Limb (tissue), 2 donors: ENCODE results near the gene EIF4E3.

ENCODE experiments used
- DNase-seq, 2 donors: peaks; one replicate each; pipeline ENCODE4 v3.0.0-alpha.2; 2016; ENCODE audit errors: extremely low spot score in 2 of 2

EIF4E3 gene

GRCh38 chr3:71723452-71724170, 1.6 kb downstream of the EIF4E3 start:
- DNase-seq, result no peak

GRCh38 chr3:71722693-71723092, 2.5 kb downstream of the EIF4E3 start:
- DNase-seq, result no peak

GRCh38 chr3:71721651-71722157, 3.5 kb downstream of the EIF4E3 start:
- no peak for DNase-seq

- DNase-seq, result no peak
Observed at GRCh38 chr3:71721002-71721401, 4.2 kb downstream of the EIF4E3 start.

DNA sequence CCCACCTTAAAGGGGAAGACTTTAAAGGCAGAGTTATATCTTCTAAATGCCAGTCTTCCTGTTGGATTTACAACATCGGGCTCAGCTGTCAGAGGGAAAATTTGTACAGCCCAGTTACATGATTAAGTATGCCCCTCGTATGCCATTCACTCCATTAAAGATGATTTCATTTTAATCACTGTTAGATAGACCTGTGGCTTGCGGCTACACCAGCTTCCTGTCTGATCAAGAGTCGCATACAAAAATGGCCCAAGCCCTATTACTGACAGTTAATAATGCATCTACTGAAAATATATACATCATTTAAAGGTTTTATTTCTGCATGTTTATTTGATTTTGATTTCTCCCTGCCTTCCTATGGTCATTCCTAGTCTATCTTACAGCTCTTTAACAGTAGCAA, 7.1 kb downstream of the EIF4E3 start:
- no peak for DNase-seq

DNA sequence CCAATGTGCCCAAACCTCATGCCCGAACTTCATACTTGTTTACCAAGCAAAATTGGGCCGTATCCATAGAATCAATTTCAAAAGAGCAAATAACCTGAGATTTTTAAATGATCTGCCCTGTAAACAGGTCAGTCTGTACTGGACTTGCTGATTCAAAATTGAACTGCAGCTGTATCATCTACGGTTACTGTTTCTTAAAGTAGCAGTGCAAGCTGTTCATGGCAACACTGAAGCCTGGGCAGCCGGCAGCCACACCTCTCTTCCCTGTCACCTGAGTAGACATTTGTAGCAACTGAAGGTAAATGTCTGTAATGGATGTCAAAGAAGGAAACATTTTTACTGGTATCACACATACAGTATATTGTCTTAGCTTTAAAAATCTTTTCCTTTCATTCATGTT, 10.6 kb downstream of the EIF4E3 start:
- DNase-seq, result no peak

DNA sequence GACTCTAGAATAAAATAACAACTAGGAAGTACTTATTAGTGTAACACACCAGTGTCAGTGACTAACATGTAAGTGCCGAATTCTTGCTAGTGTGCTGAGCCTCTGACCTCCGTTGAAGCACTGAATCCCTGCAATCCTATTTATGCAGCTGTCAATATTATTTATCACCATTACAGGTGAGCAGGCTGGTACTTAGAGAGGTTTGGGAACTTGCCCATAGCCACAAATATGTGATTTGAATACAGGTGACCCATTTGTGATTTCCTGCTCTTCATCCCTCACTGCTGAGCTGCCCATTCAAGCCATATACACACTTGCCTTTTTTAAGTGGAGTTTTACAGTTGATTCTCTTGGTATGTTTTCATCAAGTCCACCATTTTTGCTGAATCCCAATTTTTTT, 12.2 kb downstream of the EIF4E3 start:
- no peak for DNase-seq

DNA sequence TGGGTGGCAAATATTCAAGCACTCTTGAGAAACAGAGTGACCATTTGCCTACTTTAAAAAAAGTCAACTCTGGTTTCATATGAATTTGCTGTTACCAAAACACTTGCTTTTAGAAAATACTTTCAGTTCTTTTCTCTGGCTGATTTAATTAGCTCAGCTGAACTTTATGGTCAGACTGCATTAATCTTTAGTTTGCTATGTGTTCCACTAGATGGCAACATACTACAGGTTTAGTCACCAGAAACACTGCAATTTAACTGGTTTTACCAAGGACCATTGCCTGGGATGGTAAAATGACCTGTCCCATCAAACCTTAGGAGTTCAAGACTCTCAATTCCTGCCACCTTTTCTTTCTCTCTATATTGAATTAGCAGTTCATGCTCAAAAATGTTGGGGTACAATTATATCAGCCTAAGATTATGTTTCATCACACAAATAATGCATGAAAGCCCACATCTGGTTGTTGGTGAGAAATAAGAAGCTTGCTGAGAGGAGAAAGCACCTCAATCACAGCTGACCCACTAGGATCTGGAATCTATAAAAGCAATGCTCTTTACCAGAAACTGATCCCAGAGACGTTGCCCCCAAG, 14.2 kb downstream of the EIF4E3 start:
- peak in 1 of 2 donors; percentile 65 for DNase-seq

DNA sequence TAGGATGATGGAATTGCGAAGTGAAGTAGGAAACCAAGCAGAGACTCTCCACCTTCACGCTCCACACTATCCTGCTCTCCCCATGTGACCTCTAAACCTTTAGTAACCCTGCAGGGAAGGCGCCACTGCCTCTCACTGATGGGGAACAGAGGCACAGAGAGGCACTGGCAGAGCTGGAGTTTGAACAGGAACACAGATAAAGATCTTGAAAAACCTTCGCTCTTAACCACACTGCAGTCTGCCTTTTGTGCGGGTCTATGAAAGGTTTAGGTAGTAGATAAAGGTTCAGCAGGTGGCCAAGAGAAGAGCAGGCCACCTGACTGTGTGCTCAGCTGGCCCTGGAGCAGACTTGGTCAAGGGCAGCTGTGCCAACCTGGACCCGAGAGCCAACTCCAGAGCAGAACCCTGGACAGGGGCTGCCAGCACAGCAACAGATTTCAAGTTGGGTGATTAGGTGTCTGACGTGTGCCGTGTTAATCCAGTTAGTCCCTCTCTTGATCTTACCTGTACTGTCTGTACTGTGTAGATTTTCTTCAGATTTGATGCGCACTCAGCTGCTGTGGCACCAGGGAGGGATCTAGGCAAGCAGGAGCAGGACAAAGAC, 15.2 kb downstream of the EIF4E3 start:
- no peak for DNase-seq

DNA sequence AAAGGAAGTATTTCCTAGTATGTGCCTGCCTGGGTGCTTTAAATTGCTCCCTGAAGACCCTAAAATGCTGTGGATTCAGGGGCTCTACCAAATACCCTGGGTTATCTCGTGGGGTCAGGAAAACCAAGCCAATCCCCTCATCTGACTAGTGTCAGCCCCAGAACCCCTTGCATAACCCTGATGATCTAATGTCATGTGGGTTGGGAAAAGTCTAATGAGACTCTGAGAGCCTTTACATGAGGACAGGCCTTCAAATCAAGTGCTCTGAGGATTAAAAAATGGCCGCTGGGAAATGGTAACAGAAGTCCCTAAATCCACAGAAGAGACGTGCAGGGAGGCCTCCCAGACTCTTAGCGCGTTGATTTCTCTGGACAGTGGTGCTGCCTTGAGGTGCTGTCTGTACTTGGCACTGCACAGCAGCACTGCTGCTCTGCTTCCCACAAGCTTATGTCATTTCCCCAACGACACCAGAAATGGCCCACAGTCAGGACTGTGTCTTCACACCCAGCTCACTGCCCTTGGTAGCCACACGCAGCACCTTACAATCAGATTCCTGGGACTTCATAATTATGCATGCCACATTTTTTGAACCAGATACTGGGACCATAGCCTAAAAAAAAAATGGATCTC, 16.6 kb downstream of the EIF4E3 start:
- no peak for DNase-seq

DNA sequence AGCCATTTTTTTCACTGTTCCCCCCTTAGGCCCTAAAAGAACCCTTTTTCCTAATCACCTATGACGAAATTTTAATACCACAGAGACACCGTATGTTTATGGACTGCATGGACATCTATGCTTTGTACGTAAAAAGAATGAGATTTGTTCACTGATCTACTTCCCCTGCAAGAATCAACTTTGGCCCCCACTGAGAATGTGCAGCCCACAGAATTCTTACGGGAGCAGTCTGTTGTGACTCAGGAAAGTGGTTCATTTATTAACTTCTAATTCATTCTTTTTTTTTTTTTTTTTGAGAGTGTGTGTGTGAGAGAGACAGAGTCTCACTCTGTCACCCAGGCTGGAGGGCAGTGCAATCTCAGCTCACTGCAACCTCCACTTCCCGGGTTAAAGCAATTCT, 17.6 kb downstream of the EIF4E3 start:
- no peak for DNase-seq

- DNase-seq, result no peak
Observed at GRCh38 chr3:71705681-71706080, 19.5 kb downstream of the EIF4E3 start.

DNA sequence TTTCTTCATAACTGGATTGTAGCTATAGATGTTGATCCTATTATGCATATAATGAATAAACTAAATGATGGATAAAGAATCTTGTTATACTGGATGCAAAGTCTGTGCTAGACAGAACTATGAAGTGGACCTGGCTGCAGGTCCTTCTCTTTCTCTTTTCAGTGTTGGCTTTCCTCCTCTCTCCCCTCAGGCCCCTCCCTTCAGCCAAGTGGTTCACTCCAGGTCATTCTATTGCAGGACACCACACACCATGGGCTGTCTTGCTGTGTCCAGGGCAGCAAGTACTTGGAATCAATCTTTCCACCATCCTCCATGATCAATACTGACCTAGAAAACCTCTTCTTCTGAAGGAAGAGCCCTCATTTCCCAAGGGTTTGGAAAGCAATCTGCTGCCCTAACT, 20.3 kb downstream of the EIF4E3 start:
- DNase-seq, result no peak

DNA sequence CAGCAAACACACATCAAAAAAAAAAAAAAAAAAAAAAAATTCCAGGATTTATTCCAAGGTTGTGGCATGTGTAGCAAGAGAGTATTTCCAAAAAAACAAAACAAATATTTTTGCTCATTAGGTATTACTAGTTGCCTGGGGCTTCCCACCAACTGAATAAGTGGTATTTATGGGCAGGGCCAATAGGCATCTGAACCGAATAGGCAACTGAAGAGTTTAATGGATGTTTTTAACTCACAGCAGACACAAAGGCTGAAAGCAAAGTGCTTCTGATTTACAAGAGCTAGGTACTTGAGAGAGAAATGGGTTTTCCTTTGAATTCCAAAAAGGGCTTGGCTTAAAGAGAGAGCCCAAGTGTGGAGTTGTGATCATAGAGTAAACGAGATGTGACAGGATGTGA, 21.4 kb downstream of the EIF4E3 start:
- DNase-seq, result no peak

GRCh38 chr3:71702131-71703024, 22.8 kb downstream of the EIF4E3 start:
- no peak for DNase-seq

DNA sequence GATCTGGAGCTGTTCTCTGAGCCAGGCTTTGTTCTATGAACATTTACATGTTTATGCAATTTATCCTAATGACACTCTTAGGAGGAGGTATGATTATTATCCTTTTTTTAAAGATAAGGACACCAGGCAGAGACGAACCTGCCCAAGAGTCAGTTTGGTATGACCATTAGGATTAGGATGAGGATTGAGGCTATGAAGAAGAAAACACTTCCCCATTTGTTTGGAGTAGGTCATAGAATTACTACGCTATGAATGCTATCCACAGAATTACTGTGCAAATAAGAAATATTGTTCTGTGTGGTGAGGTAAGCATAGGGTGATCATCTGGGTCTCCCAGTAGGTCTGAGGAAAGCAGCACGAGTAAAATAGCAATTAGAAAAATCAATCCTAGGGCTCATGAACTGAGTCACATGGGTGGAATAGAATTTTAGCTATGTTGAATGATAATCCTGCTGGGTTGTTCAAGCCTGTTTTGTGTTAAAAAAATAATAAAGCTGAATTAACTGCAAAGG, 23.9 kb downstream of the EIF4E3 start:
- no peak for DNase-seq

DNA sequence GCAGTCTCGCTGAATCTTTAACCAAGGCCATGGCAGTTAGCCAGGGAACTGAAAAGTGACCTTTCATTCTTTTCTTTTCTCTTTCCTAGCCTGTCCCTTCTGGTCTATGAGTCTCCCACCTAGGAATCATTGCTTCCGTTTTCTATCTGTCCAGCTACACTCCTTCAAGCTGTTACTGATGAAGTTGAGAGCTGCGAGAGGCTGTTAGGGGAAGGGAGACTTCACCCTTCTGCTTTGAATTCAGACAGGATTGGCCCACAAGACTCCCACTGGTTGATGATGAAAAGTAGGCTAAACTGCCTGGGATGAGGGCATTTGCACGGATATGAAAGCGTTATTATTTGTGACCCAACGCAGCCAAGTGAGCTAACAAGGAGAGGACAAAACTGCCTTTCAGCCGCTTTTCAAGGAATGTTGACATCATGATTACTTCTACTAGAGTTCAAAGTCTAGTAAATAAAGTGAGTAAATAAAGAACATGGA, 30.2 kb downstream of the EIF4E3 start:
- no peak for DNase-seq

GRCh38 chr3:71694358-71694999, 30.7 kb downstream of the EIF4E3 start:
- DNase-seq, result peak in 1 of 2 donors; percentile 15

DNA sequence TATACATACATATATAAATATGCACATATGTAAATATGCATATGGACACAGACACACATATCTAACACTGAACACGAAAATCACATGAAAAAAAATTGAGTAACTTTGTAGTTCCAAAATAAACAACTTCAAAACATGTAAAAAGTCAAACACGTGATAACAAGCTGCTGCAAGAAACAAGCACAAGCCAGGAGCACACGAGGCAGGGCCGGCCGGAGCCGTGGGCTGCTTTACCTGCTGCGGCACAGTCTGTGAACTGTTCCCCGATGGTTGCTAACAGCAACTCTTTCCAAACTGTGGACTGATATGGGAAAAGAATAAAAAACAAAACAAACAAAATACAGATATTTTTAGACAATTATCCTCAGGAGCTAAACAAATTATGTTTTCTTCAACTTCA, 31.6 kb downstream of the EIF4E3 start:
- no peak for DNase-seq

- DNase-seq, result no peak
Observed at GRCh38 chr3:71692139-71692538, 33.1 kb downstream of the EIF4E3 start.
